ENCODE results near the gene N4BP2L1. TPM values are rescaled to one million over a fixed set of nuclear protein-coding genes. Genes with fewer than 3 reads are reported as not detected.
"Not testable (repeated sequence)": the region's sequence is repeated elsewhere in the genome, so short reads cannot be mapped to it uniquely, and the experiment has no call there.

The N4BP2L1 gene
- total RNA-seq, 2 donors from 2014 or later = 20.6 to 62.0 TPM

DNA sequence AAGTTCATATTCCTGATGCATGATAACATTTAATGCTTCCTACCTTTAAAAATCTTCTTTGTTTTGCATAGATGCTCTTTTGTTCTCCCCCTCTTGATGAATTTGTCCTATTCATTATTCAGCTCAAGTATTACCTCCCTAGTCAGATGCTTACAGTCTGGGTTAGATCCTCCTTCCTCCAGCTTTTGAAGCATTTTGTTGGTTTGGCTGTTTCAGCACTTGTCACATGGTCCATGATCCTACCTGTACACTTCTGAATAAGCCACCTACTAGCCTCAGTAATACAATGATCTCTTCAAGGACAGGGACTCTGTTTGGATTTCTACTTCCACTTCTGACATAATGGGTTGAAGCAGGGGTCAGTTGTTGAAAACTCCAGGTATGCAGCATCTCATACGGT lies 37.4 kb downstream of the N4BP2L1 start:
- Mint-ChIP-seq H3K9me3 (no peaks in the 10 kb centered on the region), H3K27ac (no peak overlapping the region), H3K4me3 (no peak overlapping the region), H3K4me1 (no peaks in the 10 kb centered on the region), H3K36me3 (ENCODE audit: low read depth) (peaks cover 6% of the 10 kb centered on the region), H3K27me3 (no peaks in the 10 kb centered on the region)
- no peak for ATAC-seq (replicated peaks)

DNA sequence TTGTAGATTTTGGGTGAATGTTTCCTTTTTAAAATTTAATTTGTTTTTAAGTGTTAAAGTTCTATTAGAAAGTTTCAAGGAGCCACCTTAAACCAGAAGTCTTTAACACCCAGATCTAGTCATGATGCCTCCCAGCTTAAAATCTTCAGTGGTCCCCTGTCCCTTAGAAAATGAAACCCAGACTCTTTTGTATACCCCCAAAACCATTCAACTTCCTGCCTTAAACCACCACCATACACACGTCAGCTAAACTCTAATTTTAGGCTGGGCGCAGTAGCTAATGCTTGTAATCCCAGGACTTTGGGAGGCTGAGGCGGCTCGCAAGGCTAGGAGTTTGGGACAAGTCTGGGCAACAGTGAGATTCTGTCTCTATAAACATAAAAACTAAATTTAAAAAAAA lies 37.9 kb downstream of the N4BP2L1 start:
- no peaks in the 10 kb centered on the region for H3K27me3 Mint-ChIP-seq
- H3K27ac Mint-ChIP-seq = no peak overlapping the region
- H3K9me3 Mint-ChIP-seq = no peaks in the 10 kb centered on the region
- H3K4me1 Mint-ChIP-seq = no peaks in the 10 kb centered on the region
- no peak for ATAC-seq (replicated peaks)
- H3K36me3 Mint-ChIP-seq (ENCODE audit: low read depth) = peaks cover 5% of the 10 kb centered on the region
- no peak overlapping the region for H3K4me3 Mint-ChIP-seq

DNA sequence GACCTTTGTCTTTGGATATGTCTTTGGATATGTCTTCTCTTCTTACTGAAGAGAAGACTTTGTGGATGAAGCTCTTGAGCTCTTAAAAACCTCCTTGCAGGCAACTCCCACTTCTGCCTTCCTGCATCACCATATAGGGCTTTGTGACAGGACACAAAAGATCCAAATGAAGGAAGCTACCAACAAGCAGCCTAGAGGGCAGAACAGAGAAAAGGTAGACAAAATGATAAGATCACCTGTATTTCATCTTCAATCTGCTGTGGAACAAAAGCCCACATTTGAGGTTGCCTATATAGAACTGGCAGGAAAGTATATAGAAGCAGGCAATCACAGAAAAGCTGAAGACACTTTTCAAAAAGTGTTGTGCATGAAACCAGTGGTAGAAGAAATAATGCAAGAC lies 42.5 kb downstream of the N4BP2L1 start:
- Mint-ChIP-seq H3K36me3 (ENCODE audit: low read depth) (no peaks in the 10 kb centered on the region), H3K9me3 (no peaks in the 10 kb centered on the region), H3K4me3 (no peak overlapping the region), H3K4me1 (no peaks in the 10 kb centered on the region), H3K27me3 (no peaks in the 10 kb centered on the region), H3K27ac (no peak overlapping the region)
- ATAC-seq (replicated peaks) = no peak

GRCh38 chr13:32384702-32385101 lies 43.2 kb downstream of the N4BP2L1 start:
- Mint-ChIP-seq H3K9me3 (no peaks in the 10 kb centered on the region), H3K4me3 (no peak overlapping the region), H3K36me3 (ENCODE audit: low read depth) (peaks cover 2% of the 10 kb centered on the region), H3K27ac (no peak overlapping the region), H3K4me1 (no peaks in the 10 kb centered on the region), H3K27me3 (no peaks in the 10 kb centered on the region)
- no peak for ATAC-seq (replicated peaks)

- peaks cover 8% of the 10 kb centered on the region for H3K36me3 Mint-ChIP-seq (ENCODE audit: low read depth)
- H3K27ac Mint-ChIP-seq = no peak overlapping the region
- ATAC-seq (replicated peaks) = no peak
- no peaks in the 10 kb centered on the region for H3K27me3 Mint-ChIP-seq
- H3K4me3 Mint-ChIP-seq = no peak overlapping the region
- no peaks in the 10 kb centered on the region for H3K4me1 Mint-ChIP-seq
- no peaks in the 10 kb centered on the region for H3K9me3 Mint-ChIP-seq
Observed at GRCh38 chr13:32383836-32384618, 43.9 kb downstream of the N4BP2L1 start.

DNA sequence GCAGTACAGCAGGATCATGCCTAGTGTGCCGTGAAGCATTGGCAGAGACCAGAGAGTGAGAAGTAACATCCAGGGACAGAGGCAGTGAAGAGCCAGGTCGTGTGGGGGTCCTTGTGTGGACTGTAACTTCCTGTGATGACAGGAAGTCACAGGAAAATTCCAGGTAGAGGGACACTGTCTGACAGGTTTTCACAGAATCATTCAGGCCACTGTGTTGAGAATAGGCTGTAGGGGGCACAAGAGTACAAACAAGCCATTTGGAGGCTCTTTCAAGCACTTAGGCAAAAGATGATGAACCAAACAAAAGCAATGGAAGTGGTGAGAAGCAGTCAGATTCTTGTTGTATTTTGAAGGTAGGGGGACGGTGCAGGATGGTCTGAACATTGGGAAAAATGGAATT lies 46.4 kb downstream of the N4BP2L1 start:
- Mint-ChIP-seq H3K4me3 (no peak overlapping the region), H3K4me1 (no peaks in the 10 kb centered on the region), H3K36me3 (ENCODE audit: low read depth) (peaks cover 11% of the 10 kb centered on the region), H3K27ac (no peak overlapping the region), H3K9me3 (no peaks in the 10 kb centered on the region), H3K27me3 (no peaks in the 10 kb centered on the region)
- ATAC-seq (replicated peaks) = peak; percentile 28

GRCh38 chr13:32378012-32378411 lies 49.9 kb downstream of the N4BP2L1 start:
- H3K9me3 Mint-ChIP-seq = peaks cover 5% of the 10 kb centered on the region
- no peak for ATAC-seq (replicated peaks)
- no peaks in the 10 kb centered on the region for H3K4me1 Mint-ChIP-seq
- peaks cover 28% of the 10 kb centered on the region for H3K36me3 Mint-ChIP-seq (ENCODE audit: low read depth)
- H3K27ac Mint-ChIP-seq = no peak overlapping the region
- no peaks in the 10 kb centered on the region for H3K27me3 Mint-ChIP-seq
- H3K4me3 Mint-ChIP-seq = no peak overlapping the region

- Mint-ChIP-seq H3K27me3 (no peaks in the 10 kb centered on the region), H3K4me1 (no peaks in the 10 kb centered on the region), H3K4me3 (no peak overlapping the region), H3K36me3 (ENCODE audit: low read depth) (peaks cover 38% of the 10 kb centered on the region), H3K9me3 (peaks cover 5% of the 10 kb centered on the region), H3K27ac (no peak overlapping the region)
- ATAC-seq (replicated peaks) = no peak
Observed at GRCh38 chr13:32376642-32377415, 51.1 kb downstream of the N4BP2L1 start.

- no peak overlapping the region for H3K27ac Mint-ChIP-seq
- H3K36me3 Mint-ChIP-seq (ENCODE audit: low read depth) = peaks cover 27% of the 10 kb centered on the region
- no peaks in the 10 kb centered on the region for H3K27me3 Mint-ChIP-seq
- no peak overlapping the region for H3K4me3 Mint-ChIP-seq
- H3K9me3 Mint-ChIP-seq = peaks cover 5% of the 10 kb centered on the region
- ATAC-seq (replicated peaks) = no peak
- H3K4me1 Mint-ChIP-seq = no peaks in the 10 kb centered on the region
Observed at GRCh38 chr13:32370805-32371204, 57.1 kb downstream of the N4BP2L1 start.

- Mint-ChIP-seq H3K27me3 (no peaks in the 10 kb centered on the region), H3K36me3 (ENCODE audit: low read depth) (peaks cover 20% of the 10 kb centered on the region), H3K4me3 (no peak overlapping the region), H3K27ac (no peak overlapping the region), H3K9me3 (no peaks in the 10 kb centered on the region), H3K4me1 (no peaks in the 10 kb centered on the region)
- ATAC-seq (replicated peaks) = no peak
Observed at GRCh38 chr13:32362574-32362973, 65.4 kb downstream of the N4BP2L1 start.

GRCh38 chr13:32355935-32356334 lies 72.0 kb downstream of the N4BP2L1 start:
- not testable (repeated sequence) for ATAC-seq (replicated peaks); H3K4me1 Mint-ChIP-seq; H3K9me3 Mint-ChIP-seq; H3K4me3 Mint-ChIP-seq; H3K27me3 Mint-ChIP-seq; H3K27ac Mint-ChIP-seq
- H3K36me3 Mint-ChIP-seq (ENCODE audit: low read depth) = peaks cover 15% of the 10 kb centered on the region

DNA sequence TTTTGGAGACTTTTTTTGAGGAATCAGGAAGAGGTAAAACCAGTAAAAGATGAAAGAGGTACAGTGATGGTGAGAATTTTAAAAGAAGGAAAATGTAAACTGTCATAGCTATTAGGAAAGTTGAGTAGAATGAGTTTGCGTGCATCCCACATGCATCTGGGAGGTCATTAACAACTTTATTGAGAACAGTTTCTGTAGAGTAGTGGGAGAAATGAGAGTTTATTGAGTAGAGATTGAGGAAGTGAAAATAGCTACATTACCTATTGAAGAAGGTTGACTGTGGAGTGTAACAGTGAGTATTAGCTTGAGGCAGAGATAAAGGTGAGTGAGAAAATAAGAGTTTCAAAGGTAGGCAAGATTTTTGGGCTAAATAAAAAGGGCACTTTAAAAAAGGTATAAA lies 73.9 kb downstream of the N4BP2L1 start:
- Mint-ChIP-seq H3K9me3 (no peaks in the 10 kb centered on the region), H3K36me3 (ENCODE audit: low read depth) (peaks cover 28% of the 10 kb centered on the region), H3K27ac (no peak overlapping the region), H3K4me3 (no peak overlapping the region), H3K27me3 (no peaks in the 10 kb centered on the region), H3K4me1 (no peaks in the 10 kb centered on the region)
- no peak for ATAC-seq (replicated peaks)

- not testable (repeated sequence) for ATAC-seq (replicated peaks); H3K27ac Mint-ChIP-seq
Observed at GRCh38 chr13:32350839-32351441, 77.0 kb downstream of the N4BP2L1 start.

More at GRCh38 chr13:32350839-32351441, 77.0 kb downstream of the N4BP2L1 start:
- not testable (repeated sequence) for H3K9me3 Mint-ChIP-seq, H3K27me3 Mint-ChIP-seq, H3K4me3 Mint-ChIP-seq, H3K4me1 Mint-ChIP-seq
- peaks cover 35% of the 10 kb centered on the region for H3K36me3 Mint-ChIP-seq (ENCODE audit: low read depth)

Data from activated T-helper 17 cell treated with anti-CD3 and anti-CD28 coated beads, Interleukin-2, amount 50 U/mL, for 72 hours (primary cell).